GM23248 (cell line): ENCODE measurements around the gene DYNC2H1.

ENCODE experiments used
- EZH2 ChIP-seq: fragments of 200-600 bp; sonication (generic); IDR thresholded peaks from 2 replicates; pipeline ENCODE4 v1.6.1; 2018; ENCODE audit warnings: antibody characterized with exemption, mild to moderate bottlenecking; ENCODE audit not compliant: insufficient read depth, poor library complexity, severe bottlenecking
- EZH2phosphoT487 ChIP-seq: fragments of 200-600 bp; sonication (generic); IDR thresholded peaks from 2 replicates; pipeline ENCODE4 v1.6.1; 2018; ENCODE audit warnings: antibody characterized with exemption, moderate library complexity, mild to moderate bottlenecking, low read depth; ENCODE audit not compliant: insufficient read depth

DNA sequence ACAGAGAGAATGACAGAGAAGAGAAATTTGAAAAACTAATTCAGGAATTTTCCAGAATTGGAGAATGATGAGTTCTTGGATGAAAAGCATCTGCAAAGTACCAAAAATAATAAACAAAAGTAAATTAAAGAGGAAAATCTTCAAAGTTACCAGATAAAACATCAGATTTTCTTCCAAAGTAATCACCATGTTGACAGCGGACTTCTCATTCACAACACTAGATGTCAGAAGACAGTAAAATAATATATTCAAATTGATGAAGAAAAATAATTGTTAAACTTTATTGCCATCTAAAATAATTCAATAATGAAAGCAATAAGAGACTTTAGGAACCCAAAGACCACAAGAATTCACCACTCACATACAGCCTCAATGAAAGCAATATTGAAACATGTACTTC lies 355.2 kb downstream of the DYNC2H1 start:
- TF ChIP-seq EZH2phosphoT487 = no peak
- TF ChIP-seq EZH2 = no peak
